Activated CD4-positive, alpha-beta T cell treated with anti-CD3 and anti-CD28 coated beads, Interleukin-2, amount 50 U/mL, for 4 hours (primary cell): ENCODE measurements around the gene CASK.
"Not testable (repeated sequence)": the region's sequence is repeated elsewhere in the genome, so short reads cannot be mapped to it uniquely, and the experiment has no call there.

Experiments
- DNase-seq, 2 experiments: peaks; one replicate each; pipeline ENCODE4 v3.0.0-alpha.2; 2020

Gene CASK

GRCh38 chrX:41728125-41728524 lies 195.2 kb downstream of the CASK start:
- DNase-seq = no peak

DNA sequence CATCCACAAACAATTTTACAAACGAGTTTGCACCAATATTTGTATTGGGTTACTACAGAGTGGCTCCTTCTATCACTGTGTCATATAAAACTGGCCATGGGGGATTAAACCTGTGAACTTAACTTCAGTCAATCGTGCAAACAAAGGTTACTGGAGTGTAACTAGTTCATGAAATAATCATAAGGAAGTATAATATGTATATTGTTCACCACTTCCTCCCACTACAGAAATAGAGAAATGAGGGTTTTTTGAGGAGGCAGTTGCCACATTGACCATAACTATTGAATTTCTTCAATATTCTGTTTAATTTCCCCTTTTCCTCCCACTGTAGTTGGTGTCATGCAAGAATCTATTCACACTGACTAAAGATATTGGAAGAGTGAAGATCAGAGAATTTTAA lies 199.5 kb downstream of the CASK start, which contains the start of gene GPR82:
Gene GPR82, plus strand, starts transcription at position 356 of the 400 bp plus-strand sequence. CDS start 2,846 bp downstream, outside the sequence.
- DNase-seq = no peak

DNA sequence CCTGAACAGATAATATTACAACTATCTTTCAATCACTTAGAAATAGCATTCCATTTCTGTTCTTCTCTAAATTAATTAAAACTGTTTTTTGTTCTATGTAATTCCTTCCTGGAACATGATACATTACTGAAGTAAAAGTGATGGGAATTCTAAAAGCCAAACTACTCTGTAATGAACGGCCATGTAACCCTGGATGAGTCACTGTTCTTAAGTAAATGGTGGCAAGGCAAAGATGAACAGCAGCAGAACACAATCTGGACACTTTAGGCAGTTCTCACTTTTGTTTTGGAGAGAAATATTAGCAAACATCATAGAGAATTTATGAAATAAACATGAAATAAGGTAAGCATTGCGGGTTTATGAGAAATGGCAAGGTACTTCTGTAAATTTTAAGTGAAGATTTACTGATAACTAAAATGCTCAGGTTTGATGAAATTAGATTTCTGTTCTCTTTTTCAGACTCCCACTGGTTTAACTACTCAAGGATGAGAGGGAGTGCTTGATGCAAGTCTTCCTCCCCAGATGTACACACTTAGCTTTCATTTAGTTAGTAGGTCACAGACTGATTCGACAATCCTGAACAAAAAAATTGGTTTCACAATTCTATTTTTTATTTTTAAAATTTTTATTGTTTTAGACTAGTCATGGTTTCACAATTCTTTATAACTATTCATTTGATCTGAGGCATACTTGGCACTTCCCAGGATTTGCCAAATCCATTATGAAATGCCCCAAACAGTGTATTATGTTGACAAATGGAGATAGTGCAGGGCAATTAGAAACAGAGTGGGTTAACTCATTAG lies 200.3 kb downstream of the CASK start:
- DNase-seq = no peak

DNA sequence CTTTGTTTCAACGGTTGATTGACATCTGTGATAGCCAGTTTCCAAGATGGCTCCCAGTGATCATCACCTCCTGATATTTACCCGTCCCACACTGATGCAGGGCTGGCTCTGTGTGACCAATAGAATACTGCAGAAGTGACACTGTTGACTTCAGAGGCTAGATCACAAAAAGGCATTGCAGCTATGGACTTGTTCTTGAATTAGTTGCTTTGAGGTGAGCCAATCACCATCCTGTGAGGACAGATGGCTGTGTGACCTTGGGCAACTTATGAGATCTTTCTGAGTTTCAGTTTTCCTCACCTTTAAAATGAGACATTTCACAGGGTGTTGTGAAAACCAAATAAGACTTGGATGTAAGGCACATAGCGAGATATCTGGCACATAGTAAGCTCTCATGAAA lies 201.1 kb downstream of the CASK start:
- no peak for DNase-seq

GRCh38 chrX:41721590-41721989 lies 201.8 kb downstream of the CASK start:
- DNase-seq = no peak

DNA sequence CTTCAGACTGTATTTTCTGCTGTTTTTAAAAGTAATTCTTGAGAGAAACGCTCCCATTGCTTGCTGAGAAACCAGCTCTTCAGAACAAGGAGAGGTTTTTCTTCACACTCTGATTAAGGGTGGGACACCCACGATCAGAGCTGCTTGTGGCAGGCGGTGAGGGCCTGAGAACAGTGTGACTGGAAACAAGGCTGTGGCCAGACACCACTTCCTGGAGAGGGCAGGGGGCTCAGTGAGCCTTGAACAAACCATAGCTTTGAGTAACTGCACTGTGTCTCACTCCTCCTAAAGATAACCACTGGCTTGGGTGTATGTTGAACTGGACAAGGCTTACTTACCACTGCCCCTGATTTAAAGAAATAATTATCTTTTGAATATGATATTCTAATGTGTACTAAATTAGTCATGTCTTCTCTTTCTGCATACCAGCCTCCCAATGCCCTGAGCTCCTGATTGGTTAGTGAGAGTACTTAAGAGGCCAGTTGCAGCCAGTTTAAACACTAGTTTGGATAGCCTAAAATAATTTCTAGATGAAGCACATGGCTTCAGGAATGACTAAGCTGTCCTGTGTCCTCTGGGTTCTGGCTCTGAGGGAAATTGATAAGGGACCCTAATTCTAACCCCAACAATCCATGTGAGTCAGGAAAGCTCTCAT lies 203.1 kb downstream of the CASK start:
- DNase-seq = peak; percentile 7 to 16

GRCh38 chrX:41719610-41720009 lies 203.7 kb downstream of the CASK start:
- DNase-seq = not testable (repeated sequence)

- DNase-seq = no peak
These were observed 204.7 kb downstream of the CASK start for GRCh38 chrX:41718481-41719235.

DNA sequence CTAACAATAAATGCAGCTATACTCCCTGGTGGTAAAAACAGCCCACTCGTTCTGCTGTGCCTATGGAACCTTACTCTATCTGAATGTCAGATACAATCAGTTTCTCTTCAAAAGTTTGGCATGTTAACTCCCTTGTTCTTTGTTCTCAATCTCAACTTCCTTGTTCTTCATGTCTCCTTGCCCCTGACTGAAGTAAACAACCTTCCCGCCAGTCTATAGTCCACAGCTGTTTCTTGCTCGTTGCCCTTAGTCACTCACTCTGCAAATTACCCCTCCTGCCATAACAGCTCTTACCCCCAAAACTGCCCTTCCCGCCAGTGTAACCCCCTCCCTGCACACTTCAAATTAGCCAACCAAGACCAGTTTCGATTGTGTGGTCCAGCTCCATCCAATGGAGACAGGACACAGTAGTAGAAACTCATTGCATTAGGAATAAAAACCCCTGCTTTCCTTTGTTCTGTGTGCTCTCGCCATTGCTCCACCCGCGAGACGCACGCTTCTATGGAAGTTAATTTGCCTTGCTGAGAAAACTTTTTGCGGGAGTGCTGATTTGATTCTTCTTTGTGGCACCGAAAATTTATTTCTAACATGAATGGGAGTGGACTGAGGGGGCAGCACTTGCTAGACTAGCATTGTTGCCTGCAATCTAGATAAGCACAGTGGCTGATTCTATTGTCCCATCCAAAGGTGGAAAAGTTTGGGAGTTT lies 206.4 kb downstream of the CASK start:
- DNase-seq = no peak

DNA sequence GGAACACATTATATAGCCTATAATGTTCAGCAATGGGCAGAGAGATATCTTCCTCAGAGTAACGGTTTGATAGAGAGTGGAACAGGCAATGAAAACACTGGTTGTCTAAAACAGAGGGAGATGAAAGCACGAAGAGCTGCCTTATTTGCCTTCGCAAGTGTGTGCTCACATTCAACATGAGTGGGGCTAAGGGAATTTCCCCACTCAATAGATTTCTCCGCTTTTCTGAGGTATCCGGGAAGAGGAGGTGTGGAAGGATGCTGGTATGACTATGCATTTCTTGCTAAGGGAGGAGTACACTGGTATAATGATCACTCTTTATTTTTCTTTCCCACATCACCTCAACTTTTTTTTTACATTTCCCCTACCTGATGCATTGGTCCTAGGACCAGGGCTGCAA lies 207.1 kb downstream of the CASK start:
- no peak for DNase-seq

DNA sequence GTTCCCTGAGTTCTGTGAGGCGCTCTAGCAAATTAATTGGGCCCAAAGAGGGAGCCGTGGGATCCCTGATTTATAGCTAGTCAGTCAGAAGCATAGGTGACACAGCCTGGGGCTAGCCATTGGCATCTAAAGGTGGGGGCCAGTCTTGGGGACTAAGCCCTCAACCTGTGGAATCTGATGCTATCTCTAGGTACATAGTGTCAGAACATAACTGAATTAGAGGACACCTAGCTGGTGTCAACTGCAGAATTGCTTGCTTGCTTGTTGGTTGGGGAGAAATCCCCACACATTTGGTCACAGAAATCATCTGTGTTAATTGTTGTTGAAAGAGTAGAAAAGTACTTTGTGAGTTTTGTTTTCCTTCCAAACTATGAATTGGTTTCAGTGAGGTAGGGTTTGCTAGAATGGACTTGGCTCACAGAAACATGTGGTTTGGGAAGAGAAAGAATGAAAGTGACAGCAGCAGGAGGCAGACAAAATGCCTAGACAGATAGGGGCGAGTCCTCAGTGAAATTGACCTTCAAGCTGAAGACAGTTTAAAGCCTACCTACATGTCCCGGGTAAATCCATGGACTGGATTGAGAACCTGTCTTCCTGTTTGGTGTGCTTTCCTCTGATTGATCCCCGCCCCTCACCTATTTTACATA lies 212.2 kb downstream of the CASK start:
- no peak for DNase-seq

DNA sequence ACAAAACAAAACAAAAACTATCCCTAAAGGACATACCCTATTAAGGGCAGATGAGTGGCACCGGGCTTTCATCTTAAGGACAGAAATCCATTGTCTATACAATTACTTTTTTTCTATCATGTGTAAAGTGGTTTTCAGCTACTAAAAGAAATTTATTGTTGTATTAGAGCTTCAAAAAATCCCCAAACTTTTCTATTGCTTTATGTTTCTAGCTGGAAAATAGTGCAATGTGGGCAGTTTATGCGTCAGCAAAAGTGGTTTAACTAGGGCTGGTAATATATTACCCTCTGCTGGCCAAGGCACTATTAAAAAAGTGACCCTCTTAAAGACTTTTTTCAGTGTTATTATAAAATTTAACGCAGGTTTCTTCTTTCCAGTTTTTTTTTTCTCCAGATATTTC lies 214.9 kb downstream of the CASK start:
- DNase-seq = no peak

DNA sequence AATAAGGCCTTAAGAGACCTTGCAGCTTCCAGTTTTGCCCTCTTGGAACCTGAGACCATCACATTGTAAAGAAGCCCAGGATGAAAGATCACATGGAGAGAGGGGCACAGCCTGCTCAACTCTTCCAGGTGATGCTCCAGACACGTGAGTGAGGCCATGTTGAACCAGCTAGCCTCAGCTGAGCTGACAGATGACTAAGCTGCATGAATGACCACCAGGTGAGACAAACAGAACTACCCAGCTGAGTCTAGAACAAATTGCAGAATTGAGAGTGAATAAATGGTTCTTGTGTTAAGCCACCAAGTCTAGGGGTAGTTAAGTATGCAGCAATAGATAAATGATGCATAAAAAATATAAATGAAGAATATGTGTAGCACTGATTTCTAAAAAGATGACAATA lies 216.1 kb downstream of the CASK start:
- no peak for DNase-seq

- no peak for DNase-seq
These were observed 217.5 kb downstream of the CASK start for GRCh38 chrX:41705680-41706374.

- DNase-seq = no peak
These were observed 218.3 kb downstream of the CASK start for GRCh38 chrX:41705042-41705441.

- DNase-seq = no peak
These were observed 219.8 kb downstream of the CASK start for GRCh38 chrX:41703574-41704029.

DNA sequence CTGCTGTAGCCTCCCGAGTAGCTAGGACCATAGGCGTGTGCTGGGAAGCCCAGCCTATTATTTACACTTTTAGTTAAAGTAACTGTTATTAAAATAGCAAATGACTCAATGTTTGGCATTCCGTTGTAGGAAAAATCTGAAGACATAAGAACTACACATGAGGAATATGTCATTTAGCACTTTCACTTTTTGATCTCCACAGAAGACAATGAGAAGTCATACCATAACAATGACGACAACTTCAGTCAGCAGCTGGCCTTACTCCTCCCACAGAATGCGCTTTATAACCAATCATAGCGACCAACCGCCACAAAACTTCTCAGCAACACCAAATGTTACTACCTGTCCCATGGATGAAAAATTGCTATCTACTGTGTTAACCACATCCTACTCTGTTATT lies 227.9 kb downstream of the CASK start:
- DNase-seq = no peak

- DNase-seq = no peak
These were observed 230.3 kb downstream of the CASK start for GRCh38 chrX:41693024-41693423.

GRCh38 chrX:41692162-41692749 lies 231.1 kb downstream of the CASK start:
- DNase-seq = no peak

DNA sequence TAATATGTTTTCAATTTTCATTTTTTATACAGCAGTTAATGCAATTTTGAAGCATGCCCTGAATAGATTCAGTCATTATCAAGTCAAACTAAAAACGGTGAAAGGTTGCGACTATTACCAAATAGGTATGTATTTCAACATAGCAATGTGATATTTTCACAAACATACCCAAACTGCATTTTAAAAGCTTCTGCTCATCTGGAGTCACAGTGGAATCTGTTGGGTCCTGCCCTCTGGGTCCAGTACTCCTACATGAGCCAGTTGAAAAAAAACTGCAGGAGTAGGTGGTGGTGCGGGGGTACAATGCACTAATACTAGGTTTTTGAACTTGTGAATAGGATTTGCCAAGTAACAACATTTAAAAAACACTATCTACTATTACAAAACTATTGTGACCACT lies 233.6 kb downstream of the CASK start:
- no peak for DNase-seq

DNA sequence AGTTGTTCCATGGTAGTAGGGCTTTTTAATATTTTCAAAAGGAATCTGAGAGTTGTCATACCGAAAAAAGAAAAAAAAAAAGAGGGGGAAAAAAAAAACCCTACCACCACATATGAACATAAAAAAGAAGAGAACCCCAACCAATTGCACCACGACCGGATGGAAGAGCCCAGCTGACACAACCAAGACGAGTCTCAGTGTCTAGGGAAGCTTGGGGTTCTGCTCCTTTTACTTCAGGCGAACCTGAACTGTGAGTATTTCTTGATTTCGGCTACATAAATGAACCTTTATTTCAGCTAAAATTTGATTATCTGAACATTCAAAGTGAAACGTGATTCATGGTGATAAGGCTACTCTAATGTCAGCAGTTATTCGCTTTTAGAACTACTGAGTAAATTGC lies 234.5 kb downstream of the CASK start, which contains the start of gene GPR34:
Gene GPR34, plus strand, starts transcription at position 139 of the 400 bp plus-strand sequence. CDS start 6,661 bp downstream, outside the sequence.
- no peak for DNase-seq
